GM12878 (cell line): ENCODE results near the gene PHLDB3. TPM values are rescaled to one million over a fixed set of nuclear protein-coding genes. Genes with fewer than 3 reads are reported as not detected.

Experiments
- ATAC-seq: fragments of 200-7000 bp; cut with Tn5 transposase; 3 replicates; pipeline ENCODE4 v1.9.1; 2020; ENCODE audit warnings: mild to moderate bottlenecking, moderate library complexity
- BruUV-seq: library from RNA; stranded (reverse); fragments of 400-500 nt; replicated peaks from 2 replicates; lab custom pipeline; 2021; lab: Mats Ljungman, UMichigan
- CTCF ChIA-PET: fragments of 300-600 bp; sonication (Branson Sonifier 250); formaldehyde crosslinking; extraction: SDS; loops from one replicate; lab custom pipeline; 2021; ENCODE audit warnings: inconsistent platforms; lab: Yijun Ruan, JAX
- POLR2A ChIA-PET: fragments of 350-600 bp; formaldehyde crosslinking; extraction: SDS; loops from one replicate; lab custom pipeline; 2021; ENCODE audit warnings: inconsistent platforms; lab: Charles Lee
- RAD21 ChIA-PET: fragments of 300-600 bp; sonication (Branson Sonifier 250); formaldehyde crosslinking; loops from one replicate; lab custom pipeline; 2023; ENCODE audit warnings: antibody characterized with exemption; ENCODE audit not compliant: unreplicated experiment; lab: Charles Lee
- SMC1A ChIA-PET: fragments of 300-600 bp; sonication (Branson Sonifier 250); formaldehyde crosslinking; loops from one replicate; lab custom pipeline; 2023; ENCODE audit not compliant: unreplicated experiment, uncharacterized antibody; lab: Charles Lee
- DNase-seq: peaks from one replicate; pipeline ENCODE4 v3.0.0-alpha.2; 2011; ENCODE audit warnings: low read depth, low spot score
- FAIRE-seq: peaks from 3 replicates; lab custom pipeline; 2011; peaks lifted over from hg19 to GRCh38; lab: Jason Lieb, UNC
- H2AFZ ChIP-seq: 2 replicates; pipeline ENCODE4 v1.6.0; 2011; ENCODE audit warnings: low read depth, low read length, control low read depth; ENCODE audit not compliant: control insufficient read depth
- H3K27ac ChIP-seq: 2 replicates; pipeline ENCODE4 v1.5.1; 2011; ENCODE audit warnings: control low read depth; ENCODE audit not compliant: control insufficient read depth, insufficient read depth
- H3K27me3 ChIP-seq, 2 experiments: replicated peaks in 1 of 2; 2 replicates each; pipeline versions ENCODE4 v1.6.0 to v1.6.1; 2011; ENCODE audit warnings: low read length in 1 of 2; ENCODE audit not compliant: control insufficient read depth in 2 of 2, insufficient read depth in 2 of 2
- H3K36me3 ChIP-seq, 2 experiments: 2 replicates each; pipeline ENCODE4 v1.5.1; 2011; ENCODE audit warnings: low read length in 1 of 2; ENCODE audit not compliant: control insufficient read depth in 2 of 2, insufficient read depth in 2 of 2
- H3K4me1 ChIP-seq: 2 replicates; pipeline ENCODE4 v1.6.1; 2011; ENCODE audit warnings: mild to moderate bottlenecking, low read length, moderate library complexity, mixed read lengths; ENCODE audit not compliant: control insufficient read depth, insufficient read depth
- H3K4me2 ChIP-seq: 2 replicates; pipeline ENCODE4 v1.6.0; 2011; ENCODE audit warnings: control low read depth; ENCODE audit not compliant: control insufficient read depth, insufficient read depth
- H3K4me3 ChIP-seq: fragments of 200-600 bp; sonication (generic); 2 replicates; pipeline ENCODE4 v1.5.1; 2016
- H3K79me2 ChIP-seq: 2 replicates; pipeline ENCODE4 v1.6.0; 2011; ENCODE audit warnings: low read length; ENCODE audit not compliant: control insufficient read depth, insufficient read depth
- H3K9ac ChIP-seq: 2 replicates; pipeline ENCODE4 v1.8.0; 2011; ENCODE audit warnings: low read length, control low read depth, mixed read lengths; ENCODE audit not compliant: control insufficient read depth, insufficient read depth
- H3K9me3 ChIP-seq: replicated peaks from 3 replicates; pipeline ENCODE4 v1.5.1; 2011; ENCODE audit warnings: mild to moderate bottlenecking, low read length; ENCODE audit not compliant: control insufficient read depth, insufficient read depth
- H4K20me1 ChIP-seq: 2 replicates; pipeline ENCODE4 v1.6.0; 2011; ENCODE audit not compliant: control insufficient read depth, insufficient read depth
- CHD4 ChIP-seq: fragments of 200-600 bp; sonication (generic); IDR thresholded peaks from 2 replicates; pipeline ENCODE4 v1.6.1; 2016; ENCODE audit warnings: mild to moderate bottlenecking
- EED ChIP-seq: sonication (generic); IDR thresholded peaks from 2 replicates; pipeline ENCODE4 v1.6.1; 2016; ENCODE audit warnings: antibody characterized with exemption, low read depth
- ESRRA ChIP-seq: IDR thresholded peaks from 2 replicates; pipeline ENCODE4 v1.6.1; 2012; ENCODE audit warnings: mild to moderate bottlenecking, low read length, improper control_type of control experiment
- EZH2 ChIP-seq: IDR thresholded peaks from 2 replicates; pipeline ENCODE4 v1.6.1; 2012; ENCODE audit warnings: low read depth, mild to moderate bottlenecking, control low read depth, inconsistent platforms, low read length, borderline replicate concordance; ENCODE audit not compliant: control insufficient read depth
- FOS ChIP-seq: IDR thresholded peaks from 3 replicates; pipeline ENCODE4 v1.6.1; 2011; ENCODE audit warnings: borderline replicate concordance; ENCODE audit not compliant: insufficient read length; ENCODE audit errors: extremely low read depth
- KDM1A ChIP-seq: fragments of 200-600 bp; sonication (generic); IDR thresholded peaks from 2 replicates; pipeline ENCODE4 v1.6.1; 2016; ENCODE audit warnings: borderline replicate concordance
- MEF2A ChIP-seq: IDR thresholded peaks from 2 replicates; pipeline ENCODE4 v1.6.1; 2011; ENCODE audit warnings: low read depth, mild to moderate bottlenecking, low read length, moderate library complexity; ENCODE audit not compliant: insufficient read depth
- MLLT1 ChIP-seq: fragments of 450-650 bp; IDR thresholded peaks from 2 replicates; pipeline ENCODE4 v1.6.1; 2016; ENCODE audit warnings: mild to moderate bottlenecking
- RAD21 ChIP-seq: IDR thresholded peaks from 2 replicates; pipeline ENCODE4 v1.6.1; 2011; ENCODE audit warnings: mild to moderate bottlenecking, low read depth, low read length, moderate library complexity; ENCODE audit not compliant: insufficient read depth
- RUNX3 ChIP-seq: IDR thresholded peaks from 2 replicates; pipeline ENCODE4 v1.6.1; 2012; ENCODE audit warnings: low read length, inconsistent platforms
- SIN3A ChIP-seq: IDR thresholded peaks from 2 replicates; pipeline ENCODE4 v1.6.1; 2012; ENCODE audit warnings: low read depth, low read length, improper control_type of control experiment
- SIX5 ChIP-seq: IDR thresholded peaks from 2 replicates; pipeline ENCODE4 v1.6.1; 2011; ENCODE audit warnings: mild to moderate bottlenecking, low read depth, low read length, moderate library complexity; ENCODE audit not compliant: severe bottlenecking
- STAT3 ChIP-seq: IDR thresholded peaks from 2 replicates; pipeline ENCODE4 v1.6.1; 2011; ENCODE audit warnings: low read depth, low read length, improper control_type of control experiment
- ZNF24 ChIP-seq: fragments of 450-650 bp; IDR thresholded peaks from 2 replicates; pipeline ENCODE4 v1.6.1; 2017; ENCODE audit warnings: antibody characterized with exemption, mild to moderate bottlenecking
- ZNF274 ChIP-seq: IDR thresholded peaks from one replicate; pipeline ENCODE4 v1.8.0; 2011; ENCODE audit not compliant: insufficient read length, insufficient read depth
- WGBS: methylation state at CpG from one replicate; pipeline ENCODE4 v1.1.6; 2016; ENCODE audit warnings: low lambda C conversion rate; ENCODE audit not compliant: insufficient replicate concordance, insufficient coverage; ENCODE audit errors: missing lambda C conversion rate; 5-methylcytosine and 5-hydroxymethylcytosine counted together
- in situ Hi-C: fragments of 300-500 bp; cut with MboI; formaldehyde crosslinking; loops from 9 replicates; pipeline ENCODE4 v1.14.3; 2018; ENCODE audit warnings: mixed read lengths
- intact Hi-C: fragments of 100-400 bp; cut with micrococcal nuclease; formaldehyde crosslinking; loops from one replicate; pipeline ENCODE4 v1.14.2; 2022; ENCODE audit not compliant: unreplicated experiment
- polyA plus RNA-seq, 11 experiments: library from polyadenylated mRNA; depleted of rRNA in 4 of 11; unstranded in 6 of 11; stranded (reverse) in 5 of 11; fragments of >200 nt; fragmentation: Nextera tagmentation in 4 of 11; fragmentation: Illumina TruSeq in 1 of 11; extraction: Ambion mirVana in 4 of 11; extraction: Trizol in 1 of 11; gene quantifications; 1 replicate in 1 of 11; 2 replicates in 10 of 11; pipeline versions ENCODE4 v1.2.1 to v1.2.3, GENCODE V29; 2011 to 2016; ENCODE audit warnings: inconsistent platforms in 2 of 11, missing spikeins in 2 of 11, low read depth in 1 of 11
- total RNA-seq, 4 experiments: library from RNA; depleted of rRNA in 3 of 4; stranded (reverse); fragments of >200 nt in 3 of 4; fragmentation: Illumina TruSeq in 1 of 4; extraction: Trizol in 1 of 4; gene quantifications; 2 replicates each; pipeline versions ENCODE4 v1.2.1 to v1.2.3, GENCODE V29; 2013 to 2021
- TF ChIP-seq, protein P1 (sequence below): IDR thresholded peaks from 2 replicates; pipeline ENCODE4 v1.6.1; 2012; ENCODE audit warnings: low read length, inconsistent platforms
- TF ChIP-seq, protein P2 (sequence below): fragments of 450-650 bp; IDR thresholded peaks from 2 replicates; pipeline ENCODE4 v1.6.1; 2017; ENCODE audit warnings: mild to moderate bottlenecking, moderate library complexity

The PHLDB3 gene
- total and polyA plus RNA-seq, 10 of the 15 experiments (the other 5 are each of a cell fraction or from before 2014, with no cell fraction given) = 0.13 to 13.0 (median 5.5) TPM

GRCh38 chr19:43474986-43475705 is 29.4 kb downstream of the PHLDB3 start:
- Histone ChIP-seq H3K27ac (no peak overlapping the region), H3K36me3 (no peaks in the 10 kb centered on the region), H3K9me3 (no peaks in the 10 kb centered on the region), H3K27me3 (no peaks in the 10 kb centered on the region), H3K4me3 (peak overlapping the region; percentile 46; the same call in 1 of the 2 replicates), H3K4me1 (peaks cover 3% of the 10 kb centered on the region; the same call in 1 of the 2 replicates), H3K4me2 (peak overlapping the region; percentile 95), H4K20me1 (no peaks in the 10 kb centered on the region), H3K9ac (no peak overlapping the region), H2AFZ (peak overlapping the region; percentile 91), H3K79me2 (no peaks in the 10 kb centered on the region)
- intact Hi-C loops = no loop called here
- DNase-seq = no peak
- ChIA-PET SMC1A (no interaction called here), RAD21 (interaction anchor here (1.1 to 1.3 kb wide), 2 partner anchors 30 to 45 kb away, joined by 3 read pairs; partner anchors contain the start of gene PHLDB3), CTCF (interaction anchor here (2.0 kb wide), 1 partner anchor 28 kb away, joined by 6 read pairs; no protein-coding TSS in a partner anchor), POLR2A (no interaction called here)
- FAIRE-seq = peak; percentile 91
- no TSS peak for BruUV-seq
- ATAC-seq = peak; percentile 85
- 24% methylated on average over 34 of the region's 46 CpGs for WGBS
- in situ Hi-C loops = no loop called here
- TF ChIP-seq KDM1A (no peak), SIX5 (no peak), RUNX3 (peak; percentile 43), FOS (no peak), ESRRA (no peak), MLLT1 (no peak), MEF2A (no peak), EED (no peak), CHD4 (no peak), ZNF24 (no peak), STAT3 (no peak), SIN3A (no peak), RAD21 (no peak), ZNF274 (no peak), EZH2 (no peak)
- TF ChIP-seq, protein P1, sequence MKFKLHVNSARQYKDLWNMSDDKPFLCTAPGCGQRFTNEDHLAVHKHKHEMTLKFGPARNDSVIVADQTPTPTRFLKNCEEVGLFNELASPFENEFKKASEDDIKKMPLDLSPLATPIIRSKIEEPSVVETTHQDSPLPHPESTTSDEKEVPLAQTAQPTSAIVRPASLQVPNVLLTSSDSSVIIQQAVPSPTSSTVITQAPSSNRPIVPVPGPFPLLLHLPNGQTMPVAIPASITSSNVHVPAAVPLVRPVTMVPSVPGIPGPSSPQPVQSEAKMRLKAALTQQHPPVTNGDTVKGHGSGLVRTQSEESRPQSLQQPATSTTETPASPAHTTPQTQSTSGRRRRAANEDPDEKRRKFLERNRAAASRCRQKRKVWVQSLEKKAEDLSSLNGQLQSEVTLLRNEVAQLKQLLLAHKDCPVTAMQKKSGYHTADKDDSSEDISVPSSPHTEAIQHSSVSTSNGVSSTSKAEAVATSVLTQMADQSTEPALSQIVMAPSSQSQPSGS = no peak
- TF ChIP-seq, protein P2, sequence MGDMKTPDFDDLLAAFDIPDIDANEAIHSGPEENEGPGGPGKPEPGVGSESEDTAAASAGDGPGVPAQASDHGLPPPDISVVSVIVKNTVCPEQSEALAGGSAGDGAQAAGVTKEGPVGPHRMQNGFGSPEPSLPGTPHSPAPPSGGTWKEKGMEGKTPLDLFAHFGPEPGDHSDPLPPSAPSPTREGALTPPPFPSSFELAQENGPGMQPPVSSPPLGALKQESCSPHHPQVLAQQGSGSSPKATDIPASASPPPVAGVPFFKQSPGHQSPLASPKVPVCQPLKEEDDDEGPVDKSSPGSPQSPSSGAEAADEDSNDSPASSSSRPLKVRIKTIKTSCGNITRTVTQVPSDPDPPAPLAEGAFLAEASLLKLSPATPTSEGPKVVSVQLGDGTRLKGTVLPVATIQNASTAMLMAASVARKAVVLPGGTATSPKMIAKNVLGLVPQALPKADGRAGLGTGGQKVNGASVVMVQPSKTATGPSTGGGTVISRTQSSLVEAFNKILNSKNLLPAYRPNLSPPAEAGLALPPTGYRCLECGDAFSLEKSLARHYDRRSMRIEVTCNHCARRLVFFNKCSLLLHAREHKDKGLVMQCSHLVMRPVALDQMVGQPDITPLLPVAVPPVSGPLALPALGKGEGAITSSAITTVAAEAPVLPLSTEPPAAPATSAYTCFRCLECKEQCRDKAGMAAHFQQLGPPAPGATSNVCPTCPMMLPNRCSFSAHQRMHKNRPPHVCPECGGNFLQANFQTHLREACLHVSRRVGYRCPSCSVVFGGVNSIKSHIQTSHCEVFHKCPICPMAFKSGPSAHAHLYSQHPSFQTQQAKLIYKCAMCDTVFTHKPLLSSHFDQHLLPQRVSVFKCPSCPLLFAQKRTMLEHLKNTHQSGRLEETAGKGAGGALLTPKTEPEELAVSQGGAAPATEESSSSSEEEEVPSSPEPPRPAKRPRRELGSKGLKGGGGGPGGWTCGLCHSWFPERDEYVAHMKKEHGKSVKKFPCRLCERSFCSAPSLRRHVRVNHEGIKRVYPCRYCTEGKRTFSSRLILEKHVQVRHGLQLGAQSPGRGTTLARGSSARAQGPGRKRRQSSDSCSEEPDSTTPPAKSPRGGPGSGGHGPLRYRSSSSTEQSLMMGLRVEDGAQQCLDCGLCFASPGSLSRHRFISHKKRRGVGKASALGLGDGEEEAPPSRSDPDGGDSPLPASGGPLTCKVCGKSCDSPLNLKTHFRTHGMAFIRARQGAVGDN = peak; percentile 65; the same call in 1 of the 2 replicates
